Neural progenitor cell (in vitro differentiated cells): ENCODE data around the gene FITM2. TPM values are rescaled to one million over a fixed set of nuclear protein-coding genes. Genes with fewer than 3 reads are reported as not detected.

ENCODE experiments used
- DNase-seq: peaks from one replicate; pipeline ENCODE4 v3.0.0-alpha.2; 2016; ENCODE audit warnings: low spot score
- H2AFZ ChIP-seq: fragments of 200-600 bp; sonication (generic); replicated peaks from 2 replicates; pipeline ENCODE4 v1.6.1; 2016; ENCODE audit warnings: antibody characterized with exemption
- H3F3A ChIP-seq: fragments of 200-600 bp; sonication (generic); 2 replicates; pipeline ENCODE4 v1.6.1; 2016; ENCODE audit warnings: antibody characterized with exemption, low read depth
- H3K27ac ChIP-seq: fragments of 200-600 bp; sonication (generic); 2 replicates; pipeline ENCODE4 v1.5.1; 2016; ENCODE audit warnings: mild to moderate bottlenecking
- H3K27me3 ChIP-seq: fragments of 200-600 bp; sonication (generic); 2 replicates; pipeline ENCODE4 v1.6.1; 2016; ENCODE audit warnings: mild to moderate bottlenecking, moderate library complexity
- H3K36me3 ChIP-seq: fragments of 200-600 bp; sonication (generic); 2 replicates; pipeline ENCODE4 v1.5.1; 2016
- H3K4me1 ChIP-seq: fragments of 200-600 bp; sonication (generic); 2 replicates; pipeline ENCODE4 v1.6.1; 2016; ENCODE audit warnings: mixed run types
- H3K4me2 ChIP-seq: fragments of 200-600 bp; sonication (generic); 2 replicates; pipeline ENCODE4 v1.6.1; 2016
- H3K4me3 ChIP-seq: fragments of 200-600 bp; sonication (generic); 2 replicates; pipeline ENCODE4 v1.5.1; 2016
- H3K79me2 ChIP-seq: fragments of 200-600 bp; sonication (generic); 2 replicates; pipeline ENCODE4 v1.6.1; 2016; ENCODE audit warnings: low read depth
- H3K9ac ChIP-seq: fragments of 200-600 bp; sonication (generic); 2 replicates; pipeline ENCODE4 v1.6.1; 2016
- H3K9me3 ChIP-seq: fragments of 200-600 bp; sonication (generic); 2 replicates; pipeline ENCODE4 v1.5.1; 2016; ENCODE audit warnings: low read depth
- H4K20me1 ChIP-seq: fragments of 200-600 bp; sonication (generic); 2 replicates; pipeline ENCODE4 v1.6.1; 2016; ENCODE audit warnings: low read depth
- H3K27ac Mint-ChIP-seq: 3 replicates; pipeline ENCODE4 v1.8.0; 2021; ENCODE audit warnings: mixed read lengths
- H3K27me3 Mint-ChIP-seq: 2 replicates; pipeline ENCODE4 v1.8.0; 2022; ENCODE audit warnings: low read depth, mild to moderate bottlenecking, inconsistent platforms, moderate library complexity, mixed read lengths; ENCODE audit not compliant: insufficient read depth
- H3K36me3 Mint-ChIP-seq: 3 replicates; pipeline ENCODE4 v1.8.0; 2021; ENCODE audit warnings: mixed read lengths
- H3K4me1 Mint-ChIP-seq: 3 replicates; pipeline ENCODE4 v1.8.0; 2021; ENCODE audit warnings: mixed read lengths
- H3K4me3 Mint-ChIP-seq: 3 replicates; pipeline ENCODE4 v1.8.0; 2021; ENCODE audit warnings: mild to moderate bottlenecking, moderate library complexity, mixed read lengths
- H3K9me3 Mint-ChIP-seq: 3 replicates; pipeline ENCODE4 v1.8.0; 2020; ENCODE audit warnings: mixed read lengths
- EZH2 ChIP-seq: fragments of 200-600 bp; sonication (generic); IDR thresholded peaks from 2 replicates; pipeline ENCODE4 v1.6.1; 2017; ENCODE audit warnings: antibody characterized with exemption, mild to moderate bottlenecking, moderate library complexity
- EZH2phosphoT487 ChIP-seq: fragments of 200-600 bp; sonication (generic); IDR thresholded peaks from 2 replicates; pipeline ENCODE4 v1.6.1; 2017; ENCODE audit warnings: antibody characterized with exemption
- small RNA-seq: library from RNA; depleted of rRNA; stranded (forward); fragments of <200 nt; gene quantifications from one replicate; pipeline ENCODE3, GENCODE V24; 2015
- total RNA-seq: library from RNA; depleted of rRNA; stranded (reverse); fragments of >200 nt; gene quantifications from 2 replicates; pipeline ENCODE4 v1.2.3, GENCODE V29; 2015; ENCODE audit warnings: low replicate concordance
- TF ChIP-seq, protein P1 (sequence below): fragments of 200-600 bp; sonication (generic); IDR thresholded peaks from 2 replicates; pipeline ENCODE4 v1.5.1; 2017; ENCODE audit warnings: antibody characterized with exemption, mild to moderate bottlenecking

Gene FITM2
- total RNA-seq, 1 donor from 2014 or later, result 1.4 TPM

DNA sequence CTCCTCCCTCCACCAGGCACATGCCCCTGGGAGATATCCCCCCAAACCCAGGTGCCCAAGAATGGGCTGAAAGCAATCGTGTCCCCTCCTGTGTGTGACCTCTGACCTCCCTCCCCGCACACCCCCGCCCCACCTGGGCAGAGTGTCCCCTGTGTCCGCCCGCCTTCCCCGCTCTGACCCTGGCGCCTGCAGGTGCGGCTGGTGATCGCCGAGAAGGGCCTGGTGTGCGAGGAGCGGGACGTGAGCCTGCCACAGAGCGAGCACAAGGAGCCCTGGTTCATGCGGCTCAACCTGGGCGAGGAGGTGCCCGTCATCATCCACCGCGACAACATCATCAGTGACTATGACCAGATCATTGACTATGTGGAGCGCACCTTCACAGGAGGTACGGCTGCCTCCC, 54.0 kb downstream of the FITM2 start:
- Histone ChIP-seq H2AFZ (no peak overlapping the region), H3K79me2 (no peaks in the 10 kb centered on the region), H3K36me3 (no peaks in the 10 kb centered on the region), H3K4me2 (no peak overlapping the region), H3K4me1 (no peaks in the 10 kb centered on the region), H3K4me3 (no peak overlapping the region), H3K27ac (no peak overlapping the region), H3F3A (no peaks in the 10 kb centered on the region), H3K9me3 (no peaks in the 10 kb centered on the region), H4K20me1 (no peaks in the 10 kb centered on the region), H3K27me3 (no peaks in the 10 kb centered on the region), H3K9ac (no peak overlapping the region)
- H3K4me1 Mint-ChIP-seq, result no peaks in the 10 kb centered on the region
- no peaks in the 10 kb centered on the region for H3K36me3 Mint-ChIP-seq
- TF ChIP-seq, protein P1, sequence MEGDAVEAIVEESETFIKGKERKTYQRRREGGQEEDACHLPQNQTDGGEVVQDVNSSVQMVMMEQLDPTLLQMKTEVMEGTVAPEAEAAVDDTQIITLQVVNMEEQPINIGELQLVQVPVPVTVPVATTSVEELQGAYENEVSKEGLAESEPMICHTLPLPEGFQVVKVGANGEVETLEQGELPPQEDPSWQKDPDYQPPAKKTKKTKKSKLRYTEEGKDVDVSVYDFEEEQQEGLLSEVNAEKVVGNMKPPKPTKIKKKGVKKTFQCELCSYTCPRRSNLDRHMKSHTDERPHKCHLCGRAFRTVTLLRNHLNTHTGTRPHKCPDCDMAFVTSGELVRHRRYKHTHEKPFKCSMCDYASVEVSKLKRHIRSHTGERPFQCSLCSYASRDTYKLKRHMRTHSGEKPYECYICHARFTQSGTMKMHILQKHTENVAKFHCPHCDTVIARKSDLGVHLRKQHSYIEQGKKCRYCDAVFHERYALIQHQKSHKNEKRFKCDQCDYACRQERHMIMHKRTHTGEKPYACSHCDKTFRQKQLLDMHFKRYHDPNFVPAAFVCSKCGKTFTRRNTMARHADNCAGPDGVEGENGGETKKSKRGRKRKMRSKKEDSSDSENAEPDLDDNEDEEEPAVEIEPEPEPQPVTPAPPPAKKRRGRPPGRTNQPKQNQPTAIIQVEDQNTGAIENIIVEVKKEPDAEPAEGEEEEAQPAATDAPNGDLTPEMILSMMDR, result no peak
- no peak for TF ChIP-seq EZH2
- no peak overlapping the region for H3K27ac Mint-ChIP-seq
- no peak for DNase-seq
- peaks cover 2% of the 10 kb centered on the region for H3K27me3 Mint-ChIP-seq
- H3K4me3 Mint-ChIP-seq, result no peak overlapping the region
- no peaks in the 10 kb centered on the region for H3K9me3 Mint-ChIP-seq

DNA sequence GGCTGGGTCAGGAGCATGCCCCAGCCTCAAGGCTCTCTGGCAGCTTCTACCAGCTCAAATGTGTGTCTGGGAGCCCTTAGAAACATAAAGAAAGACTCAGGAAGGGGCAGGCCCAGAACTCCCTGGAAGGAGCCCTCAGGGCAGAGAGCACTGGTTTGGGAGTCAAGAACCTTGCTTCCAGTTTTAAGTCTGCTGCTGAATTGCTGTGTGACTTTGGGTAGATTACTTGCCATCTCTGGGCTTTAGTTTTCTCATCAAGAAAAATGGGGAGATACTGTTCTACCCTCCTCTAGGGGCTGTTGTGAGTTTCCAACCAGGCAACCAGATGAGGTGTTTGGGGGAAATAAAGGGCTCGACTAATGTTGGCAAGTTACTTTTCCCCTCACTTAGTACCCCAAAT, 55.1 kb downstream of the FITM2 start:
- no peak for DNase-seq

DNA sequence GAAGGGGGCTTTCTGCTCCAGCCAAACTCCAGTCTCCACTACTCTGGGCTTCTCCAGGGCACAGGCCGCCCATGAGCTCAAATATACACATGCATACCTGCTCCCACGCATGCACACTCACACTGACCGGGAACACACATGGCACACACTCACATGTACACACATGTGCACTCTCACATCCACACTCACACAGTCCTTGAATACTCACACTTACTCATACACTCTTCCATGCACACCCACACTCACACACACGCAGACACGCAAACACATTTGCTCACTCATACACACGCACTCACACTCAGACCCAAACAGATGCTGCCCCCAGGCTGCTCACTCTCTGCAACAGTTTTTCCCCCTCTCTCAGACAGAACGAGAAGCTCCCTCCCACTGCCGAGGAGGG, 56.9 kb downstream of the FITM2 start:
- Mint-ChIP-seq H3K27ac (peak overlapping the region; percentile 8), H3K4me1 (no peaks in the 10 kb centered on the region), H3K36me3 (no peaks in the 10 kb centered on the region), H3K27me3 (peaks cover 5% of the 10 kb centered on the region), H3K4me3 (no peak overlapping the region), H3K9me3 (no peaks in the 10 kb centered on the region)
- no peak for TF ChIP-seq EZH2phosphoT487
- TF ChIP-seq, protein P1, result no peak
- TF ChIP-seq EZH2, result no peak
- Histone ChIP-seq H4K20me1 (peaks cover 8% of the 10 kb centered on the region), H3K79me2 (no peaks in the 10 kb centered on the region), H3K27me3 (no peaks in the 10 kb centered on the region), H2AFZ (no peak overlapping the region), H3K4me2 (no peak overlapping the region), H3K4me1 (no peaks in the 10 kb centered on the region), H3K4me3 (no peak overlapping the region), H3K9me3 (no peaks in the 10 kb centered on the region), H3K9ac (no peak overlapping the region), H3K36me3 (no peaks in the 10 kb centered on the region), H3K27ac (no peak overlapping the region), H3F3A (no peaks in the 10 kb centered on the region)
- DNase-seq, result no peak

More for the DNA sequence above, 55.1 kb downstream of the FITM2 start:
- Histone ChIP-seq H3K4me3 (no peak overlapping the region), H2AFZ (no peak overlapping the region), H3K9me3 (no peaks in the 10 kb centered on the region), H3K36me3 (no peaks in the 10 kb centered on the region), H3F3A (no peaks in the 10 kb centered on the region), H3K4me1 (no peaks in the 10 kb centered on the region), H3K9ac (no peak overlapping the region), H4K20me1 (no peaks in the 10 kb centered on the region), H3K79me2 (no peaks in the 10 kb centered on the region), H3K4me2 (no peak overlapping the region), H3K27me3 (no peaks in the 10 kb centered on the region), H3K27ac (no peak overlapping the region)
- no peaks in the 10 kb centered on the region for H3K4me1 Mint-ChIP-seq
- TF ChIP-seq EZH2, result no peak
- TF ChIP-seq, protein P1, result no peak
- no peak for TF ChIP-seq EZH2phosphoT487
- H3K9me3 Mint-ChIP-seq, result no peaks in the 10 kb centered on the region
- no peak overlapping the region for H3K4me3 Mint-ChIP-seq
- peaks cover 2% of the 10 kb centered on the region for H3K27me3 Mint-ChIP-seq
- H3K27ac Mint-ChIP-seq, result no peak overlapping the region
- no peaks in the 10 kb centered on the region for H3K36me3 Mint-ChIP-seq

DNA sequence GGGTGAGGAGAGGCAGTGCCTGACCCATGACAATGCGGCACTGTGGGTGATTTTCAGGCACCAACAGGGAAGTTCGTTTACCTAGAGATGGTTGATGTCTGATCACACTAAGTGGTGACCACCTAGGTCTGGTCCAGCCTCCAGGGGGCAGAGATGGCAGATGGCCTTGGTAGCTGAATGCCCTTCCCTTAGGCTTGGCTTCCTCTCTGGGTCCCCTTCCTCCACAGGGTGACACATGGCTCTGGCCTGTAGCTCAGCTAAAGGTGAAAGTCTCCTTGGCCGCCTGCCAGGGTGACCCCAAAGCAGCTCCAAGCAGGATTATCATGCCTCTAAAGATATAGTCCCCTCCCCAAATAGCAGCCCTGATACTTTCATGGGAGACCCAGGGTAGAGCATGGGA, 57.5 kb downstream of the FITM2 start:
- H3K4me2 ChIP-seq, result no peak overlapping the region
- no peaks in the 10 kb centered on the region for H3K9me3 Mint-ChIP-seq
- H3K27ac ChIP-seq, result no peak overlapping the region
- H4K20me1 ChIP-seq, result peaks cover 13% of the 10 kb centered on the region
- no peak overlapping the region for H3K4me3 Mint-ChIP-seq
- H3K4me1 ChIP-seq, result no peaks in the 10 kb centered on the region
- H3K27me3 Mint-ChIP-seq, result peaks cover 5% of the 10 kb centered on the region
- no peak overlapping the region for H3K4me3 ChIP-seq
- H3F3A ChIP-seq, result no peaks in the 10 kb centered on the region
- H3K36me3 Mint-ChIP-seq, result no peaks in the 10 kb centered on the region
- TF ChIP-seq EZH2, result no peak
- H2AFZ ChIP-seq, result no peak overlapping the region
- no peaks in the 10 kb centered on the region for H3K36me3 ChIP-seq
- no peak overlapping the region for H3K9ac ChIP-seq
- H3K79me2 ChIP-seq, result no peaks in the 10 kb centered on the region
- no peaks in the 10 kb centered on the region for H3K9me3 ChIP-seq
- no peaks in the 10 kb centered on the region for H3K27me3 ChIP-seq
- DNase-seq, result no peak
- H3K27ac Mint-ChIP-seq, result no peak overlapping the region
- no peaks in the 10 kb centered on the region for H3K4me1 Mint-ChIP-seq

Small RNA genes within 50 kb of the gene (small RNA-seq; reads per million reads assigned to genes)
- gene RF00019, result not detected

Other genes with a start within 250 kb of the FITM2 start
- not detected in 2 replicates for gene JPH2, start 124.0 kb downstream of the FITM2 start, total RNA-seq
- 44.4 and 51.8 TPM in 2 replicates for gene OSER1, start 100.4 kb downstream of the FITM2 start, total RNA-seq
- 0.26 and 1.3 TPM in 2 replicates for gene GDAP1L1, start 63.9 kb downstream of the FITM2 start, total RNA-seq
- not detected in 2 replicates for gene R3HDML, start 25.8 kb upstream of the FITM2 start, total RNA-seq
- gene HNF4A, start 44.5 kb upstream of the FITM2 start, total RNA-seq, result 0.68 and 1.6 TPM in 2 replicates
- 7.8 and 9.8 TPM in 2 replicates for gene TTPAL, start 164.7 kb upstream of the FITM2 start, total RNA-seq
- 32.9 and 38.8 TPM in 2 replicates for gene SERINC3, start 210.9 kb upstream of the FITM2 start, total RNA-seq